HEK293 (cell line): ENCODE data around the gene THRA.

Experiments used
- CTCF ChIA-PET: fragments of 350-600 bp; formaldehyde crosslinking; extraction: SDS; loops from one replicate; lab custom pipeline; 2021; ENCODE audit warnings: antibody characterized with exemption; lab: Yijun Ruan, JAX
- POLR2A ChIA-PET: fragments of 300-600 bp; formaldehyde crosslinking; extraction: SDS; loops from one replicate; lab custom pipeline; 2020; ENCODE audit warnings: antibody characterized with exemption, inconsistent platforms; lab: Yijun Ruan, JAX
- H3K27ac ChIP-seq: fragments of 200-500 bp; sonication (Bioruptor generic); 2 replicates; pipeline ENCODE4 v1.5.1; 2014; ENCODE audit warnings: low read depth, low read length, control low read depth, inconsistent platforms; ENCODE audit errors: extremely low read depth
- H3K36me3 ChIP-seq, 2 experiments: fragments of 200-500 bp in 1 of 2; sonication (Bioruptor generic) in 1 of 2; 1 replicate in 1 of 2; 2 replicates in 1 of 2; pipeline ENCODE4 v1.5.1; 2014 to 2017; ENCODE audit warnings: inconsistent platforms in 2 of 2, low read length in 2 of 2; ENCODE audit not compliant: control insufficient read depth in 2 of 2, insufficient read depth in 1 of 2
- H3K4me1 ChIP-seq: fragments of 200-500 bp; sonication (Bioruptor generic); 2 replicates; pipeline ENCODE4 v1.5.1; 2014; ENCODE audit warnings: mild to moderate bottlenecking, low read length, inconsistent platforms; ENCODE audit not compliant: control insufficient read depth, insufficient read depth
- H3K4me3 ChIP-seq: 2 replicates; pipeline ENCODE4 v1.5.1; 2011; ENCODE audit warnings: low read depth, mild to moderate bottlenecking, control low read depth, low read length, moderate library complexity
- H3K9me3 ChIP-seq: fragments of 200-500 bp; sonication (Bioruptor generic); 2 replicates; pipeline ENCODE4 v1.5.1; 2014; ENCODE audit warnings: low read depth, low read length, inconsistent platforms; ENCODE audit not compliant: control insufficient read depth, insufficient read depth
- AEBP2 ChIP-seq: fragments of 450-650 bp; formaldehyde crosslinking; IDR thresholded peaks from 2 replicates; pipeline ENCODE4 v1.5.1; 2016; ENCODE audit warnings: missing biosample characterization, missing genetic modification characterization, borderline replicate concordance
- ATF2 ChIP-seq: fragments of 450-650 bp; formaldehyde crosslinking; IDR thresholded peaks from 2 replicates; pipeline ENCODE4 v1.5.1; 2016; ENCODE audit warnings: missing biosample characterization, missing genetic modification characterization, low read depth
- GLI2 ChIP-seq: fragments of 450-650 bp; formaldehyde crosslinking; IDR thresholded peaks from 2 replicates; pipeline ENCODE4; 2017; ENCODE audit warnings: missing biosample characterization, missing genetic modification characterization, low read depth, borderline replicate concordance
- MZF1 ChIP-seq: fragments of 450-650 bp; formaldehyde crosslinking; IDR thresholded peaks from 2 replicates; pipeline ENCODE4 v1.5.1; 2017; ENCODE audit warnings: missing biosample characterization, missing genetic modification characterization, borderline replicate concordance
- PRDM4 ChIP-seq: fragments of 450-650 bp; formaldehyde crosslinking; IDR thresholded peaks from 2 replicates; pipeline ENCODE4 v1.5.1; 2017; ENCODE audit warnings: missing biosample characterization, missing genetic modification characterization
- SCRT1 ChIP-seq: fragments of 450-650 bp; formaldehyde crosslinking; IDR thresholded peaks from 2 replicates; pipeline ENCODE4 v1.5.1; 2016; ENCODE audit warnings: missing biosample characterization, missing genetic modification characterization, borderline replicate concordance
- TCF7L2 ChIP-seq: IDR thresholded peaks from 2 replicates; pipeline ENCODE4 v1.6.1; 2011; ENCODE audit warnings: low read depth, mild to moderate bottlenecking, inconsistent platforms, low read length, moderate library complexity, borderline replicate concordance
- ZBTB6 ChIP-seq: fragments of 450-650 bp; formaldehyde crosslinking; IDR thresholded peaks from 2 replicates; pipeline ENCODE4 v1.5.1; 2017; ENCODE audit warnings: missing biosample characterization, missing genetic modification characterization
- ZBTB8A ChIP-seq: fragments of 450-650 bp; formaldehyde crosslinking; IDR thresholded peaks from 2 replicates; pipeline ENCODE4 v1.5.1; 2016; ENCODE audit warnings: missing biosample characterization, missing genetic modification characterization
- ZFP69B ChIP-seq: fragments of 450-650 bp; formaldehyde crosslinking; IDR thresholded peaks from 2 replicates; pipeline ENCODE4 v1.5.1; 2016; ENCODE audit warnings: missing biosample characterization, missing genetic modification characterization
- ZNF174 ChIP-seq: fragments of 450-650 bp; formaldehyde crosslinking; IDR thresholded peaks from 2 replicates; pipeline ENCODE4 v1.5.0; 2017; ENCODE audit warnings: missing biosample characterization, mild to moderate bottlenecking, missing genetic modification characterization
- ZNF175 ChIP-seq: fragments of 450-650 bp; formaldehyde crosslinking; IDR thresholded peaks from 2 replicates; pipeline ENCODE4 v1.5.1; 2016; ENCODE audit warnings: missing biosample characterization, missing genetic modification characterization
- ZNF202 ChIP-seq: fragments of 450-650 bp; formaldehyde crosslinking; IDR thresholded peaks from 2 replicates; pipeline ENCODE4 v1.5.1; 2016; ENCODE audit warnings: missing biosample characterization, missing genetic modification characterization, borderline replicate concordance
- ZNF23 ChIP-seq: fragments of 450-650 bp; formaldehyde crosslinking; IDR thresholded peaks from 2 replicates; pipeline ENCODE4 v1.5.1; 2016; ENCODE audit warnings: missing biosample characterization, missing genetic modification characterization, borderline replicate concordance
- ZNF324 ChIP-seq: fragments of 450-650 bp; formaldehyde crosslinking; IDR thresholded peaks from 2 replicates; pipeline ENCODE4 v1.5.1; 2016; ENCODE audit warnings: missing biosample characterization, missing genetic modification characterization
- ZNF335 ChIP-seq: fragments of 450-650 bp; formaldehyde crosslinking; conservative IDR thresholded peaks from 2 replicates; pipeline ENCODE4 v1.5.1; 2016; ENCODE audit warnings: missing biosample characterization, missing genetic modification characterization
- ZNF404 ChIP-seq: fragments of 450-650 bp; formaldehyde crosslinking; IDR thresholded peaks from 2 replicates; pipeline ENCODE4 v1.5.1; 2017; ENCODE audit warnings: missing biosample characterization, missing genetic modification characterization
- ZNF473 ChIP-seq: fragments of 450-650 bp; formaldehyde crosslinking; IDR thresholded peaks from 2 replicates; pipeline ENCODE4 v1.5.1; 2017; ENCODE audit warnings: missing biosample characterization, missing genetic modification characterization
- ZNF488 ChIP-seq: fragments of 450-650 bp; formaldehyde crosslinking; IDR thresholded peaks from 2 replicates; pipeline ENCODE4 v1.5.1; 2016; ENCODE audit warnings: missing biosample characterization, missing genetic modification characterization
- ZNF548 ChIP-seq: fragments of 450-650 bp; formaldehyde crosslinking; IDR thresholded peaks from 2 replicates; pipeline ENCODE4 v1.5.1; 2016; ENCODE audit warnings: missing biosample characterization, missing genetic modification characterization
- ZNF585B ChIP-seq: fragments of 450-650 bp; formaldehyde crosslinking; IDR thresholded peaks from 2 replicates; pipeline ENCODE4 v1.5.1; 2016; ENCODE audit warnings: missing biosample characterization, missing genetic modification characterization
- ZNF639 ChIP-seq: fragments of 450-650 bp; formaldehyde crosslinking; IDR thresholded peaks from 2 replicates; pipeline ENCODE4 v1.5.1; 2016; ENCODE audit warnings: missing biosample characterization, missing genetic modification characterization
- ZNF692 ChIP-seq: fragments of 450-650 bp; formaldehyde crosslinking; IDR thresholded peaks from 2 replicates; pipeline ENCODE4 v1.5.1; 2016; ENCODE audit warnings: missing biosample characterization, missing genetic modification characterization

THRA gene

GRCh38 chr17:40068584-40068916 is 5.8 kb downstream of the THRA start:
- Histone ChIP-seq H3K27ac (no peak overlapping the region), H3K4me1 (peaks cover 54% of the 10 kb centered on the region), H3K4me3 (no peak overlapping the region), H3K9me3 (no peaks in the 10 kb centered on the region), H3K36me3 (no peaks in the 10 kb centered on the region)
- no peak for TF ChIP-seq ZNF175 (tag by site-specific recombination)
- no peak for TF ChIP-seq ZNF404 (tag by site-specific recombination)
- no peak for TF ChIP-seq TCF7L2
- TF ChIP-seq ZNF335 (tag by site-specific recombination) = no peak
- no peak for TF ChIP-seq ZNF473 (tag by site-specific recombination)
- ChIA-PET POLR2A (no interaction called here), CTCF (interaction anchor here (0.6 to 6.0 kb wide), 4 partner anchors 17 to 451 kb away, joined by 3 to 43 read pairs (median 5); no protein-coding TSS in a partner anchor)

- H3K27ac ChIP-seq = no peak overlapping the region; the same call in 1 of the 2 replicates
- no peaks in the 10 kb centered on the region for H3K9me3 ChIP-seq
- ChIA-PET CTCF (interaction anchor here (0.5 to 6.0 kb wide), 9 partner anchors 17 to 452 kb away, joined by 3 to 43 read pairs (median 3); partner anchors contain the start of gene CSF3), POLR2A (interaction anchor here (0.8 kb wide), 1 partner anchor 30 kb away, joined by 3 read pairs; no protein-coding TSS in a partner anchor)
- peaks cover 49% of the 10 kb centered on the region for H3K4me1 ChIP-seq
- no peaks in the 10 kb centered on the region for H3K36me3 ChIP-seq
- no peak overlapping the region for H3K4me3 ChIP-seq
- TF ChIP-seq ZNF548 (tag by site-specific recombination) (no peak), ZFP69B (tag by site-specific recombination) (peak; percentile 48; the same call in 1 of the 2 replicates), ZNF639 (tag by site-specific recombination) (peak; percentile 76), ZNF324 (tag by site-specific recombination) (peak; percentile 88), AEBP2 (no peak), ATF2 (tag by site-specific recombination) (no peak), SCRT1 (no peak), GLI2 (no peak), ZNF202 (no peak), ZNF585B (tag by site-specific recombination) (no peak), ZNF692 (no peak), ZNF174 (tag by site-specific recombination) (no peak), ZBTB8A (tag by site-specific recombination) (no peak), MZF1 (tag by site-specific recombination) (no peak), PRDM4 (tag by site-specific recombination) (peak; percentile 66), ZBTB6 (no peak), ZNF23 (tag by site-specific recombination) (no peak), ZNF488 (no peak)
Observed at GRCh38 chr17:40068917-40069750, 6.4 kb downstream of the THRA start.
